LHCN-M2 (cell line): Measurements from ENCODE around the gene KSR2. TPM values are rescaled to one million over a fixed set of nuclear protein-coding genes. Genes with fewer than 3 reads are reported as not detected.
"Not testable (repeated sequence)": the region's sequence is repeated elsewhere in the genome, so short reads cannot be mapped to it uniquely, and the experiment has no call there.

ENCODE experiments used
- DNase-seq: peaks from one replicate; pipeline ENCODE4 v3.0.0-alpha.2; 2012; ENCODE audit warnings: low read depth
- total RNA-seq: library from RNA; depleted of rRNA; stranded (reverse); fragments of >200 nt; gene quantifications from 2 replicates; pipeline ENCODE4 v1.2.3, GENCODE V29; 2014

Gene KSR2
- total RNA-seq, 1 experiment from 2014 or later, result under 0.01 TPM

DNA sequence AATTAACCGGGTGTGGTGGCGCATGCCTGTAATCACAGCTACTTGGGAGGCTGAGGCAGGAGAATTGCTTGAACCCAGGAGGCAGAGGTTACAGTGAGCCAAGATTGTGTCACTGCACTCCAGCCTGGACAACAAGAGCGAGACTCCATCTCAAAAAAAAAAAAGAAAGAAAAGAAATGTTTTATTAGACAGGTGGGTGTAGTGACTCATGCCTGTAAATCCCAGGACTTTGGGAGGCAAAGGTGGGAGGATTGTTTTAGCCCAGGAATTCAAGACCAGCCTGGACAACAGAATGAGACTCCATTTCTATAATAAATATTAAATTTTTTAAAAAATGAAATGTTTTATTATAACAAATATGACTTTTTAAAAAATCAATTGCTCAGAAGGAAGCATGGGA lies 77.5 kb downstream of the KSR2 start:
- DNase-seq, result not testable (repeated sequence)

DNA sequence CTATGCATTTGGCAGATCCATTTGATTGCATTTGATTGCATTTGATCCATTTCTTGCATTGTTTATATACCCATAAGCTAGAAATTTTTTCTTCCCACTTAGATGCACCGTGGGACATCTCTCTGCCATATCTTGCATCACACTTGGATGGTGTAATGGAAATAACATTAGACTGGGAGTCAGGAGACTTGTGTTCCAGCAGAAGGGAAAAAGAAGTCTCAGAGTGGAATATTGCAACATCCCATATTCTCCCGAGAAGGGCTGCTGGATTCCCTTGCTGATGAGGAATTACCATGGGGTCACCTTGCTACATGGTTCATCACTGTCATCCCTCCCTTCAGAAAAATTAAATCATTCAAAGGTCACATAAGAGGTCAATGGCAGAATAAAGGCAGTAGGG lies 78.1 kb downstream of the KSR2 start:
- no peak for DNase-seq

DNA sequence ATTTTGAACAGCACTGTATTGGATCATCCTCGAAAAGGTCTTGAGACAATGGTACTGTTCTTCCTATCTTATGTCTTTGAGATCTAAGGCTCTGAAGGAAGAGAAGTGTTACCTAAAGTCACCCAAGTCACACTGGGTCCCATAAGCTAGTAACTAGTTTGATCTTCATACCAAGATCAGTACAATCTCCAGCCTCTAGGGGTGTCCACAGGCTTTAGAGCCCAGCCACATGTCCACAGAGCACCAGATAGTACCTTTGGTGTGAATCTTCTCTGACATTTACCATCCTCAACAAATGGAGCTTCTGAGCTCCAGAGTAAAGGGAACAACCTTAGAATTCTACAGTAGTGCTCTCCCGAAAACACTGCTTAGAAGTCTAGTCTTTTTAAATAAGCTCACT lies 78.7 kb downstream of the KSR2 start:
- no peak for DNase-seq

DNA sequence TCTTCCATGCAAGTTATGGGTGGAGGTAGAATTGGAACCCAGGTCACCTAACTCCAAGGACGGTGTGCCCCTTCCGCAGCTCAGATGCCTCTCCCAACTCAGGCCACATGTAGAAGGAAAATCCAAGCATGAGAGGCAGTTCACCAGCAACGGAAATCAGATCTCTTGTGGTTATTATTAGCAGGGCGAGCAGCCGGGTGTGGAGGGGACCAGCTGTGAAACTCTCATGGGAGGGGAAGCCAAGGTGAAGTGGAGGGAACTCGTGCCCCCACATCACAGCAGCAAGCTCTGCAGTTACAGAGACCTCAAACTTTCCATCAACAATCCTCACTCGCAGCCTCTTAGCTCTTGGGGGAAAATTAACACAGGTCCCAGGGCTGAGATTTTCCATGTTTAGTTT lies 79.7 kb downstream of the KSR2 start:
- no peak for DNase-seq

DNA sequence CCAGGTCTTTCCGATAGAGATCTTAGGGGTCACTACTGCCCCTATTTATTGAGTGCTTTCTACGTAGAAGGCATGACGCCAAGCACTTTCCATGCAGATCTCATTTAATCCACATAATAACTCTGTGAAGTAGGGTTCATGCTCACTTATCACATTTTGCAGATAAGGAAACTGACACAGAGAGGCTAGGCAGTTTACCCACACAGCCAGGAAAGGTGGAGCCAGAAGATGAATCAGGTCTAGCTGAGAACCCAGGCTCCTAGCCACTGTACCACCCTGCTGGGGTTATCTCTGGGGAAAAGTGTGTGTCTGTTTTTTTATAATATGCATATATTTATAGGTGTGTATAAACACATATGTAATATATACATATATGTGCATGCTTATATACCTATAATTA lies 83.6 kb downstream of the KSR2 start:
- DNase-seq, result no peak

DNA sequence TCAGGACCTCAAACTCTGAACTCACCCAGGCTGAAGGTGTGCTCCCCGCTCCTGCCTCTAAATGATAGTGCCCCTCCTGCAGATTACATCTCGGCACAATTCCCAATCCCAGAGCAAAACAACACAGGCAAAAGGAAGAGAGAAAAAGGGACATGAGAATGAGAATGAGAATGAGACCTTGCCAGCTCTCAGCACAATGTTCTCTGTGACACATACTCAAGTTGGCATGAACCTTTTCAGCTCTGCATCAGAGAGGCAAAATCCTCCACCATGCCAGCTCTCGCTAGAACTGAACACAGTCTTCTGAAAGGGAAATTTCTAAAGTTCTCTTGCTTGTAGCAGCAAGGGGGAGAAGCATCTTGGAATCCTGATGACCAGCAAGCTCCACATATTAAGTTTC lies 84.6 kb downstream of the KSR2 start:
- no peak for DNase-seq

DNA sequence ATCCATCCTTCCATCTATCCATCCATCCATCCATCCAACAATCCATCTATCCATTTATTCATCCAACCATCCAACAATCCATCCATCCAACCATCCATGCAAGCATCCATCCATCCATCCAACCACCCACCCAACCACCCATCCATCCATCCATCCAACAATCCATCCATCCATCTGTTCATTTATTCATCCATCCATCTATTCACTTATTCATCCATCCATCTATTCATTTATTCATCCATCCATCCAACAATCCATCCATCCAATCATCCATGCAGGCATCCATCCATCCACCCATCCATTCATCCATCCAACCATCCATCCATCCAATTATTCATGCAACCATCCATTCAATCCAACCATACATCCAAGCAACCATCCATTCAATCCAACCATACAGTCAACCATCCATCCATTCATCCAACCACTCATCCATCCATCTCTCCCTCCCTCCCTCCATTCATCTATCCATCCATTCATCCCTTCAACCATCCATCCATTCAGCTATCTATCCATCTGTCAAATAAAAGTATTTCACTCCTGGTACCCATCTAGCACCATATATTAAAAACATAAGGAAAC lies 86.1 kb downstream of the KSR2 start:
- DNase-seq, result no peak

DNA sequence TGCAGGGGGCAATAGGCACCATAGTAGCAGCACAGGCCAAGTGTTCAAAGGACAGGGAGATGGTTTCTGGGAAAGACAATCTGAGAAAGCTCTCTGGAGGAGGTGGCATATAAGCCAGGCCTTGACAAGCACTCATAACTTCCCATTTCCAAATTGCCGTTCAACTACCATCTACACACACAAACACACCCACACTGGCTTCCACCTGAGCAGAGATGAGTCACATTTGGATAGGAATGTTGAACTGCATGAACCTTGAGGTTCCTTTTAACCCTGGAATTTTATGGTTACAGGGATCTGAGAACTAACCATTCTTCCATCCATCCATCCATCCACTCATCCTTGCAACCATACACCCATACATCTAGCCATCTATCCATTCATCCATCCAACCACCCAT lies 86.6 kb downstream of the KSR2 start:
- DNase-seq, result no peak

DNA sequence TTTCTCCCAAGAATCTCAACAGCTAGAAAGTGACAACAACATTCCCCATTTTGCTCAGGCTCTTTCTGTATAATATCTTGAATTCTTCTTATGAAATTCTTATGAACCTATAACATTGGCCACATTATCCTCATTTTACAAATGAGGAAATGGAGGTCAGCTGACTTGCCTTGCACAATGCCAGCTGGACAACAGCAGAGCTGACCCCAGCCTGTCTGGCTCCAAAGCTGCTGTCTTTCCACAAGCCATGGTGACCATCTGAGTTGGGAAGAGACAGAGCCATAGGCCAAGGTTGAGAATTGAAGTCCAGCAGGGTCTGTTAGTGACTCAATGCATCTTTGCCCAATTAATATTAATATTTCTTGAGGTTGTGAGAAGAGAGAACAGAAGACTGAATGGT lies 87.3 kb downstream of the KSR2 start:
- DNase-seq, result no peak

DNA sequence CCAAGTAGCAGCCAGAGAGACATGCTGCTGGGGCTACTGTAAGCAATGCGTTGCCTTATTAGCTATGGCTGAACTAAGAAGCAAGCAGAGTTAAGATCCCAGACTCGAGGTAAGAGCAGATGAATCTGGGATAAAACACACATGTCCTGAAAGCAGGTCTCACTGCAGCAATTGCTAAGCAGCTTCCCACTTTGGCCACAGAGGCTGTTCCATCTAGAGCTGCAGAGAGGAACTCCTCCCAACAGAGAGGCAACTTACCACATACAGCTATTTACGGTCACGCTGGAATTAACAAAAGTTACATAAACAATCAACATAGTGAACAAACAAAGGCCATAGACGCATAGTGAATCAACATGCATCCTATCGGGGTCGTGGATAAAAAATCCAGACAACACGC lies 90.2 kb downstream of the KSR2 start:
- no peak for DNase-seq

DNA sequence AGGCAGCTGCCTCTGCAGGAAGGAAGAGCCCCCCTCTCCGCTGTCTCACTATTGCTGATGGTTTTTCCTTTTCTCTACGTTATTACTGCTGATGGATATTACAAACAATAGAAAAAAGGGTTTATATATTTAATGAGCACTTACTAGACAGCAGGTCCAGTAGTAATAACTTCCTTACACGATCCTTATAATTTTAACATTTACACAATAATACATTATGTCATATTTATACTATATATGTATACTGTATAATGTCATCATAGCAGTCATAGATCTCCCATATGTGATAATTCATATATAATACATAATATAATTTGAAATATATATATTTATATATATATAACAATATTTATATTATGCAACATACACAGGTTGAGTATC lies 92.4 kb downstream of the KSR2 start:
- DNase-seq, result no peak

DNA sequence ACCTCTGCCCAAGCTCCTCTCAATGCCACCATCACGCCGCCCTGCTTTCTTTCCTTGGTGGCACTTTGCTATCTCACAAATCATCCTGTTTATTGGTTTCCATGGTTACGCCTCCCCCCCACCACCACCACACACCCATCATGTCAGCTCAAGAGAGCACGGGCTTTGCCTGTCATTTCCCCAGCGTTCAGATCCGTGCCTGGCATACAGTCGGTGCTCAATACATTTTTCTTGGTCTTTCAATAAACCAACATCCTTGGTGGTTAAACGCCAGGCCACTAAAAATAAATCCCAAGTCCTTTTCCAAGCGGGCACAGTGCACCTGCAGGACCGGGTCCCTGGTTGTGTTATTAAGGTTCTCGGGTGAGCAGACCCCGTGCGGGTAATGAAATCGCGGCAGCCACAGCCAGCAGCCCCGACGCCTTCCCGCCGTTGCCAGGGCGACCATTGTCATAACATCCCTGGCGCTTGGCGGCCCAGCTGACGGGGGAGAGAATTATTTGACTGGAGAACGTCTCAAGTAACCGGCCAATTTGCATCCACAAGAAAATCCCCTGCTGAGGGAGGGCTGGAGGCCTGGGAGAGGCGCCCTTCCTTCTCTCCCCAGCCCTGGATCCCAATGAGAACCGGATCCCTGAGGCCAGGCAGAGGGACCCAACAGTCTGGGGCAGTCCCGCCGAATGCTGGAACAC lies 92.9 kb downstream of the KSR2 start:
- peak; percentile 13 for DNase-seq

DNA sequence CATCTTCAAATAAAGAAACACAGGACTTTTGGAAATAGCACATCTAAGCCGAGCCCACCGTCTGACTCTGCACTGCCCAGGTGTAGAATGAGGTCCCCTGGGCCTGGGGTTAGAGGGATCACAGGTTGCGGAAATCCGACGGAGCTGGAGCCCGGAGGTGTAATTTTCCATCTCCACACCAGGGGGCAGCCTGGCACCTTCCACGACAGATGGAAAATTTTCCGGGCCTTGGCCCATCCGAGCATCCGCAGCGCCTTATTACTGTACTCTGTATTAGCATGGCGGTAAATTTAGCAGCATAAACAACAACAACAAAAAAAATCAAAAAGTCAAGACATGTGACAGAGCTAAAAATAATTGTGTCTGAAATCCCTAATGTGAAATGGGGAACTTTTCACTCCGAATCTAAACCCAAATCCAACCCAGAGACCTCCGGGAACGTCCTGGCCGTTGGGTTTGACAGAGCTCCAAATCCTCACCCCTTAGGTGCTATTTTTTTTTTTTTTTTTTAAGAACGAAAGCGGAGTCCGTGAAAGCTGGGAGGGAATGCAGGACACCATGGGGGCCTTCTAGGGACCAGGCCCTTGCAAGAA lies 93.9 kb downstream of the KSR2 start:
- DNase-seq, result peak; percentile 32

DNA sequence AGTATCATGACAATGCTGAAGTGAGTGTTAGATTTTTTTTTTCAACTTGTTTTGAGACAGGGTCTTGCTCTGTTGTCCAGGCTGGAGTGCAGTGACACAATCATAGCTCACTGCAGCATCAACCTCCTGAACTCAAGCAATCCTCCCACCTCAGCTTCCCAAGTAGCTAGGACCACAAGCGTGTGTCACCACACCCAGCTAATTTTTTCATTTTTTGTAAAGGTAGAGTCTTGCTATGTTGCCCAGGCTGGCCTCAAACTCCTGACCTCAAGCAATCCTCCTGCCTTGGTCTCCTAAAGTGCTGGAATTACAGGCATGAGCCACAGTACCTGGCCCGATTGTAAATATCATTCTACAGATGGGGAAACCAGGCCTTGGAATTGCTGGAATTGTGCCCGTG lies 94.6 kb downstream of the KSR2 start:
- DNase-seq, result not testable (repeated sequence)

DNA sequence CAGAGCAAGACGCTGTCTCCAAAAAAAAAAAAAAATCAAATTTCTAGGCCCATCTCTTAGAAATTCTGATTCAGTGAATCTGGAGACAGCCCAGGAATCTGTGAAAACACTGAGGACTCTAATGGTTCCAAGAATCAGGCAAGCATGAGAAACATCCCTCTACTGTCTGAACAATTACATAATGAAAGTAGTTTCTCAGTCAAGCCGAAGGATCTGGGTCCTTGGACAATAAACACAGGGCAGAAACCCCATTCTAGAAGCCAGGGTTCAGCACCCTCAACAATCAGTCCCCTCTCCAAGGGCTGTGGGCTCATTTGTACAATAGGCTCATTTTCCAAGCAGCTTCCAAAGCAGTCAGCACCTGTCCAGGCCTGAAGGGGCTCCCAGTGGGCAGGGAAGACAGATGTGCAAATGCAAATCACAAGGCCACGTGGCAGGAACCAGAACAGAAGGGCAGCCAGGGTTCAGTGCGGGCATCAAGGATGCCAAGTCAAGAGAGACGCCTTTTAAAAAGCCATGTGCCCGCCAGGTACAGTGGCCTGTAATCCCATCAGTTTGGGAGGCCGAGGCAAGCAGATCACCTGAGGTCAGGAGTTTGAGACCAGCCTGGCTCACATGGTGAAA lies 96.1 kb downstream of the KSR2 start:
- DNase-seq, result no peak

DNA sequence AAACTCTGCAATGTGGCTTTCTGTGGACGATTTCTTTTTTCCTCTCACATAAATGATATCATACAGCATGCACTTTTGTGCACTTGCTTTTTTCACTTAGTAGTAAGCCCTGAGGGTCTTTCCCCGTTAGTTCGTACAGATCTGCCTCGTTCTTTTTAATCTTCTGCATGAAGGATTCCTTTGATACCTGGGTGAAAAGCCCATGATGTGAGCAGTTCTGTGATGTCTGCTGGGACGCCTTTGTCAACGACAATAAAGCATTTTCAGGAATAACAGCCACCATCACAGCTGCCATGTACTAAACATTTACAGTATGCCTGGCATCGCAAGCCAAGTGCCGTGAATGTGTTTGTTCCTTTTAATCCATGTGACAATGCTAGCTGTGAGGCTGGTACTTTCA lies 99.2 kb downstream of the KSR2 start:
- DNase-seq, result no peak

DNA sequence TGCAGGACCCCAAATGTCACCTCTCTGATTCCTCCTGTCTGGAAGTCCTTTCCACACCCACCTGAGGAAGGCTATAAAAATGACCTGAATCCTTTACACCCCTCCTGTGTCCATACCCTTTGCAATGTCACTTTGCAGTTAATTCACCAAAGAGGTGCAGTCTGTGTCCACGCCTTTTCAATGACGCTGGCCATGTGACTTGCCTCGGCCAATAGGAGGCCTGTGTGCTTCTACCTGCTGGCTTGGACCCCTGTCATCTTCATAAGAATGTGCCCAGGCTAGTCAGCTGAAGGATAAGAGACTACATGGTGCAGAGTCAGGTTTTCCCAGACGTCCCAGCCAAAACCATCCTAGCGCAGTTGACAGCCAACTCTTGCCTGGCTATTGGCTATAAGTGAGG lies 101.4 kb downstream of the KSR2 start:
- no peak for DNase-seq

DNA sequence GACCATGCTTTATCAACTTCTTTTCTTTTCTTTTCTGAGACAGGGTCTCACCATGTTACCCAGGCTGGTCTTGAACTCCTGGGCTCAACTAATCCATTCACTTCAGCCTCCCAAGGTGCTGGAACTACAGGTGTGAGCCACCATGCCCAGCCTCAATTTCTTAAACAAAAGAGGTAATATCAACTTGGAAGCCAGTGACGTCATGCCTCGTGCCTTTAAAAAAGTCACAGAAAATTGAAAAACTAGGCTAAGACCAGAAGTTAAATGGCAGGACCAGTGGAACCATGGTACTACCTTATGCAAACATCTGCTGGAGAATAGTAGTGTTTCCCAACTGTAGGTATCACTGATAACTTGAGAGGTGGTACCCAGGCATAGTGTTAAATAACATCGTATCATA lies 103.3 kb downstream of the KSR2 start:
- no peak for DNase-seq

DNA sequence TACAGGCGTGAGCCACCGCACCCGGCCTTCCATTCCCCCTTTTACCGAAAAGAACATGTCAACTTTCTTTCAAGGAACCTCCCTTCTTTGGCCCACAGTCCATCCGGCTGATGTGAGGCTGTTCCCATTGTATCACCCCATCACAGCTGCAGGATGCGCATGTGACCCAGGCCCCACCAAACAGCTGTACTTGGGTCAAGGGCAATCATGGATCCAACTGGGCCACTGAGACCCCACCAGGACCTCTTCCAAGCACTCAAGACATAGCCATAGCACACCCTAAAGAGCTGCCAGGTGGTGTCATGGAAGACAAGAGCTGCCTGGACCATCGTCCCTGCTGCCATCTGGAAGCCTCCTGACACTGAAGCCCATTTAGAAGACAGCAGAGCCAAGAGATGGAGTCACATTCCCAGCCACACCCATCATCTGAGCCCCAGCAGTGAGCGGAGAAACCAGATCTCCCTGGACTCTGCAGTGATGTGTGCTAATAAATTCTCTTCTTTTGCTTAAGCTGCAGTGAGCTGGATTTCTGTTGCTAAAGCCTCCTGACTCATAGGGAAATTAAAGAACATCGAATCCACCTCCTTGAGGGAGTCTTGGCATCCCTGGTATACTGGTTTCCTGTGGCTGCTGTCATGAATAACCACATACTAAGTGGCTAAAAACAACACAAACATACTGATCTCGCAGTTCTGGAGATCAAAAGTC lies 105.6 kb downstream of the KSR2 start:
- peak; percentile 58 for DNase-seq

DNA sequence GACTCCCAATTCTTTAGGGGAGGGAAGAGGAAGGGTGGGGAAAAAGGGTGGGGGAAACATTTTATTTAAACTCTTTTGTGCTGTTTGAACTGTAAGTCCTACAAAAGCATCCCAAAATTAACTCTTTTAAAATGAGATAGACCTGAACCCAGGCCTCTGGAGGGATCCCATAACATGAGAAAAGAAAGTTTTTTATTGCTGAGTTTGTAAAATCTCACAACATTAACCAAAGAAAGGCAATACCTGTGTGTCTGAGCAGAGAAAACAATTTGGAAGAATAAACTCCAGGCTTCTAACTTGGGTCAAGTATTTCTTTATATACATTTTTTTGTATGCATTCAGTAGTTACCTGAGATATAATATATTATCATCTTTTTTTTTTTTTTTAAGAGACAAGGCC lies 107.1 kb downstream of the KSR2 start:
- DNase-seq, result no peak

DNA sequence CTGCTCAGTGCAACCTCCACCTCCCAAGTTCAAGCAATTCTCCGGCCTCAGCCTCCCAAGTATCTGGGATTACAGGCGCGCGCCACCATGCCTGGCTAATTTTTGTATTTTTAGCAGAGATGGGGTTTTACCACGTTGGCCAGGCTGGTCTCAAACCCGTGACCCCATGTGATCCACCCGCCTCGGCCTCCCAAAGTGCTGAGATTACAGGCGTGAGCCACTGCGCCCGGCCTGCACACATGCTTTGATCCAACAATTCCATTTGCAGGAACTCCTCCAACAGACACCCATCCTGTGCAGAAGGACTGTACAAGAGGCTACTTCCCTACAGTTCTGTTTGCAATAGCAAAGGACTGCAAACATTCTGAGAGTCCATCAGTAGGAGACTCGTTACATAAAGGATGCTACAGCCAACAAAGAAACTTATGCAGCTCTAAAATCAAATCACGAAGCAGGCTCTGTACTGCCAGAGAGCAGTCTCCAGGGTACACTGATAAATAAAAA lies 108.0 kb downstream of the KSR2 start:
- DNase-seq, result not testable (repeated sequence)

DNA sequence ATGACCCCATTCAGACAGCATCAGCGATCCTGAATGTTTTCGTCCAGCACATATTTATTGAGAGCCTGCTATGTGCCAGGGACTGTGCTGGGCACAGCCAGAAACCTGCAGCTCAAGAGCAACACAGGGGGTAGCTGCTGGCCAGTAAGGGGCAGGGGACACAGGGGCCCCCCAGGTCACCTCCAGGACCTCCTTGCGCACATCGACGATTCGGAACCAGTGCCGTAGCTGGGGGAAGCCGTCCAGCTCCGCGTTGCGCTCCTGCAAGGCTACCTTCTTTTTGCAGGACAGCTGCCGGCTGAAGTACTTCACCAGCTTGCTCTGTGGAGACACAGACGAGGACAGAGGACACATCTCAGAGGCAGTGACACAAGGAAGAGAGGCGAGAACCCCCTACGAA lies 108.7 kb downstream of the KSR2 start:
- no peak for DNase-seq
